HepG2 (cell line): ENCODE measurements around the gene ESPN. TPM values are rescaled to one million over a fixed set of nuclear protein-coding genes. Genes with fewer than 3 reads are reported as not detected.
A peak's percentile ranks its signal among the peaks of the same experiment; 100 is the strongest.

ENCODE experiments used
- ATF7-NPFF ChIP-seq: sonication (generic); formaldehyde crosslinking; IDR thresholded peaks from 2 replicates; pipeline ENCODE4 v1.8.1; 2023; ENCODE audit warnings: mild to moderate bottlenecking, low read depth, missing genetic modification reagents, moderate library complexity
- HNRNPK ChIP-seq: fragments of 200-400 bp; formaldehyde crosslinking; IDR thresholded peaks from 2 replicates; pipeline ENCODE4 v1.6.1; 2018; ENCODE audit warnings: low read length, low read depth, moderate library complexity, mild to moderate bottlenecking; ENCODE audit not compliant: poor library complexity, severe bottlenecking
- HOXA3 ChIP-seq: sonication (generic); formaldehyde crosslinking; IDR thresholded peaks from 2 replicates; pipeline ENCODE4 v1.5.0; 2020; ENCODE audit warnings: missing genetic modification reagents
- IRF9 ChIP-seq: sonication (generic); formaldehyde crosslinking; IDR thresholded peaks from 2 replicates; pipeline ENCODE4 v1.8.0; 2022; ENCODE audit warnings: missing genetic modification reagents, mild to moderate bottlenecking, borderline replicate concordance
- NR2F6 ChIP-seq, 2 experiments: IDR thresholded peaks; 2 replicates each; pipeline ENCODE4 v1.6.1; 2016; ENCODE audit warnings: antibody characterized with exemption in 1 of 2, mild to moderate bottlenecking in 1 of 2
- POLR2A ChIP-seq, 2 experiments: IDR thresholded peaks; 2 replicates each; pipeline ENCODE4 v1.6.1; 2011; ENCODE audit warnings: low read depth in 2 of 2, low read length in 2 of 2, mild to moderate bottlenecking in 1 of 2, moderate library complexity in 1 of 2; ENCODE audit not compliant: insufficient read depth in 1 of 2
- PRDM10 ChIP-seq: sonication (generic); formaldehyde crosslinking; IDR thresholded peaks from 2 replicates; pipeline ENCODE4 v1.4.0; 2020; ENCODE audit warnings: low read depth, missing genetic modification reagents
- RAD51 ChIP-seq: fragments of 450-650 bp; IDR thresholded peaks from 2 replicates; pipeline ENCODE4 v1.6.1; 2016; ENCODE audit warnings: borderline replicate concordance
- REPIN1 ChIP-seq: sonication (generic); formaldehyde crosslinking; IDR thresholded peaks from 2 replicates; pipeline ENCODE4 v1.8.0; 2022; ENCODE audit warnings: missing genetic modification reagents, low read depth, mild to moderate bottlenecking, borderline replicate concordance
- SUZ12 ChIP-seq: fragments of 150-350 bp; IDR thresholded peaks from 2 replicates; pipeline ENCODE4 v1.6.1; 2014; ENCODE audit warnings: low read depth, low read length
- THRA ChIP-seq: sonication (generic); formaldehyde crosslinking; IDR thresholded peaks from 2 replicates; pipeline ENCODE4 v1.4.0; 2020; ENCODE audit warnings: missing genetic modification reagents, borderline replicate concordance
- YEATS4 ChIP-seq: sonication (generic); formaldehyde crosslinking; IDR thresholded peaks from 2 replicates; pipeline ENCODE4 v1.4.0; 2020; ENCODE audit warnings: missing genetic modification reagents, borderline replicate concordance
- ZBTB38 ChIP-seq: sonication (generic); formaldehyde crosslinking; IDR thresholded peaks from 2 replicates; pipeline ENCODE4 v1.5.1; 2020; ENCODE audit warnings: mild to moderate bottlenecking, missing genetic modification reagents
- ZBTB7A ChIP-seq: sonication (generic); formaldehyde crosslinking; IDR thresholded peaks from 2 replicates; pipeline ENCODE4 v1.8.0; 2022; ENCODE audit warnings: mild to moderate bottlenecking, missing genetic modification reagents
- ZBTB7B ChIP-seq: sonication (generic); formaldehyde crosslinking; IDR thresholded peaks from 2 replicates; pipeline ENCODE4 v1.4.0; 2020; ENCODE audit warnings: missing genetic modification reagents
- ZNF232 ChIP-seq: sonication (generic); formaldehyde crosslinking; IDR thresholded peaks from 2 replicates; pipeline ENCODE4 v1.4.0; 2020; ENCODE audit warnings: missing genetic modification reagents, borderline replicate concordance
- ZNF383 ChIP-seq: sonication (generic); formaldehyde crosslinking; IDR thresholded peaks from 2 replicates; pipeline ENCODE4 v1.4.0; 2020; ENCODE audit warnings: missing genetic modification reagents, mild to moderate bottlenecking, borderline replicate concordance
- ZNF574 ChIP-seq: sonication (generic); formaldehyde crosslinking; IDR thresholded peaks from 2 replicates; pipeline ENCODE4 v1.4.0; 2020; ENCODE audit warnings: missing genetic modification reagents
- ZNF75D ChIP-seq: sonication (generic); formaldehyde crosslinking; IDR thresholded peaks from 2 replicates; pipeline ENCODE4 v1.8.1; 2023; ENCODE audit warnings: missing genetic modification reagents, mild to moderate bottlenecking, borderline replicate concordance
- polyA plus RNA-seq, 8 experiments: library from polyadenylated mRNA; depleted of rRNA in 3 of 8; stranded (reverse) in 7 of 8; unstranded in 1 of 8; fragments of >200 nt; fragmentation: Illumina TruSeq in 4 of 8; extraction: Trizol in 4 of 8; gene quantifications; 2 replicates each; pipeline versions ENCODE4 v1.2.1 to v1.2.3, GENCODE V29; 2011 to 2016; ENCODE audit warnings: low read depth in 4 of 8, missing spikeins in 1 of 8, mixed read lengths in 1 of 8; ENCODE audit not compliant: insufficient read depth in 1 of 8
- total RNA-seq, 5 experiments: library from RNA; depleted of rRNA; stranded (reverse); fragments of >200 nt; fragmentation: Illumina TruSeq; extraction: Trizol; gene quantifications; 2 replicates each; pipeline ENCODE4 v1.2.3, GENCODE V29; 2016; ENCODE audit warnings: low read depth in 1 of 5

ESPN gene
- total and polyA plus RNA-seq, 2 of the 13 experiments (the other 11 are each of a cell fraction or from before 2014, with no cell fraction given): 48.6 to 54.2 TPM

- TF ChIP-seq THRA (CRISPR knock-in tag): 0 out of 2 replicates have a peak, but pooled peaks have one; percentile 5
- peak; percentile 56; the same call in 1 of the 2 replicates for TF ChIP-seq REPIN1 (CRISPR knock-in tag)
- TF ChIP-seq ZBTB7B: peak; percentile 78; the same call in 1 of the 2 replicates
- no peak for TF ChIP-seq ZNF383
- peak; percentile 12; the same call in 1 of the 2 replicates for TF ChIP-seq HOXA3
- TF ChIP-seq ZNF574: peak; percentile 68
- TF ChIP-seq HNRNPK: peak; percentile 81
- 0 out of 2 replicates have a peak, but pooled peaks have one; percentile 50 for TF ChIP-seq ZNF232
- peak; percentile 45; the same call in 1 of the 2 replicates for TF ChIP-seq ZBTB7A
- TF ChIP-seq RAD51: no peak
- peak in 1 of 2 experiments; percentile 24; a peak in 2 of 4 replicates for TF ChIP-seq POLR2A (IDR thresholded peaks at IDR 0.05; ENCODE audit: insufficient read depth in 1 of 2, low read depth in 2 of 2, low read length in 2 of 2)
- no peak for TF ChIP-seq IRF9 (CRISPR knock-in tag)
- TF ChIP-seq SUZ12: no peak
- TF ChIP-seq ZNF75D (CRISPR knock-in tag): no peak
- peak; percentile 37 for TF ChIP-seq YEATS4 (CRISPR knock-in tag)
- TF ChIP-seq PRDM10: peak; percentile 99
- peak; percentile 38; the same call in 1 of the 2 replicates for TF ChIP-seq ZBTB38
- no peak for TF ChIP-seq NR2F6 (IDR thresholded peaks at IDR 0.05)
- TF ChIP-seq NR2F6 (CRISPR knock-in tag; IDR thresholded peaks at IDR 0.05): no peak
- peak; percentile 63; the same call in 1 of the 2 replicates for TF ChIP-seq ATF7-NPFF (CRISPR knock-in tag)
Measured at GRCh38 chr1:6490181-6491080, 65.9 kb downstream of the ESPN start (continued).
